ENCODE results near the gene COTL1.

Gene COTL1, protein sequence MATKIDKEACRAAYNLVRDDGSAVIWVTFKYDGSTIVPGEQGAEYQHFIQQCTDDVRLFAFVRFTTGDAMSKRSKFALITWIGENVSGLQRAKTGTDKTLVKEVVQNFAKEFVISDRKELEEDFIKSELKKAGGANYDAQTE

DNA sequence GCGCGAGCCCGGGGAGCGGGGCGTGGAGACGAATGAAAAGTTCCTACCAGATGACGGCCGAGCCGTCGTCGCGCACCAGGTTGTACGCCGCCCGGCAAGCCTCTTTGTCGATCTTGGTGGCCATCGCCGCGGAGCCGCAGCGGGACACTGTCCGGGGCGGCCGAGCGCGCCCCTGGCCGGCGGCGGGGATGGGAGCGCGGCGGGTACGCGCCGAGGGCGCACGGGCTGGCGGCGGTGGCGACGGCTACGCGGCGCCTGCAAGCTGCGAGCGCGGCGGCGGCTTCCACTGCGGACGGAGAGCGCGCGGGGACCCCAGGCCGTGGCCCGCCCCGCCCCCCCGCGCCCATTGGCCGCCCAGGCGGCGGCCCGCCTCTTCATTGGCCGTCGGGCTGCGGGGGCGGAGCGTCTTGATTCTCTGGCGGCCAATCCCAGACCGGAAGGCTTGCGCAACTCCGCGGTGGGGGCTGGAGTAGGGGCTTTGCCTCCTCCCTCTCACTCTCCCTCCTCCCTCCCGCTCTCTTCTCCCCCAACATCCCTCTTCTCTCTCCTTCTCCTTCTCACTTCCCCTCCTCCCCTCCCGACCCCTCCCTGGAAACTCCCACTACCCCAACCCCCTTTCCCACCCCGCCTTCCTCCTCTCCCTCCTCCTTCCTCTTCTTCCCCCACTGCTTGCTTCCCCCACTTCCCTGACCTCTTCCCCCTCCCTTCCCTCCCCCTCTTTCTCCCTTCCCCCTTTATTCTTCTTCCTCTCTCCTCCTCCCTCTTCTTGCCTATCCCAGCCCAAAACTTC is at the start of gene COTL1:
Gene COTL1 (minus strand): TSS at position 288 of the 790 bp plus-strand sequence. CDS start 164 bp downstream, at position 124.
- peak; percentile 62 to 81 for DNase-seq

DNA sequence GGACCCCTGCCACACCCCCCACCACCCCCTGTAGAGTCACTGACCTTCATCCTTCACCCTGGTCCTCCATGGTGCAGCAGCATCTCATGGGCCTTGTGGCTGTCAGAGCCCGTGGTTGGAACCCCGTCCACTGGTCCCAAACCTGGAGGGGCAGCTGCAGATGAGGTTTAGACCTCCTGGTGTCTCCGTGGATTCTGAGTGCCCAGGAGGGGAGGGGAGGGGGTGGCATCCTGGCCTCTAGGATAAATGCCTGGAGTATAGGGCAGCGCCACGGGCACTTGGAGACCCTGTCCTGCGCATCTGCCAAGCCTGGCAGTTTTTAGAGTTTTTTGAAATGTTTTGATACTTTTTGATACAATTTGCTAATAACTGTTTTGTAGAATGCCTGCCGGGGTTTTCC is 48.0 kb upstream of the COTL1 start:
- DNase-seq = no peak

DNA sequence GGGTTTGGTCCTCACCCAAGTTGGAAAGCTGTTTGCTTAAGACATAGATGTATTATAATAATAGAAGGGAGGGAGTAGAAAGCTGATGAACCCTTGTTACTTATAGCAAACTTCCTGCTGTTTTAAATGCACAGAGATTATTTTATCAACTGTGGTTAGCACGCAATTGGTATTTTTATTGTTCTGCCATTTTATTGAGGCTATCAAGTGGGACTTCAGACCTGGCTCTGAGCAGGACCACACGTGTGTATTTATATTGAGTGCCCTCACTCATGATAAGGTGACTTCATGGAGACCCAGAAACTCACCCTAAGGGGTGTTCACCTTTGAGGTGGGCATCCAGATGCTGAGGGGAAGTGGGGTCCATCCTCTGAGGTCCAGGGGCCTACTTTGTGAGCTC is 47.5 kb upstream of the COTL1 start:
- no peak for DNase-seq

DNA sequence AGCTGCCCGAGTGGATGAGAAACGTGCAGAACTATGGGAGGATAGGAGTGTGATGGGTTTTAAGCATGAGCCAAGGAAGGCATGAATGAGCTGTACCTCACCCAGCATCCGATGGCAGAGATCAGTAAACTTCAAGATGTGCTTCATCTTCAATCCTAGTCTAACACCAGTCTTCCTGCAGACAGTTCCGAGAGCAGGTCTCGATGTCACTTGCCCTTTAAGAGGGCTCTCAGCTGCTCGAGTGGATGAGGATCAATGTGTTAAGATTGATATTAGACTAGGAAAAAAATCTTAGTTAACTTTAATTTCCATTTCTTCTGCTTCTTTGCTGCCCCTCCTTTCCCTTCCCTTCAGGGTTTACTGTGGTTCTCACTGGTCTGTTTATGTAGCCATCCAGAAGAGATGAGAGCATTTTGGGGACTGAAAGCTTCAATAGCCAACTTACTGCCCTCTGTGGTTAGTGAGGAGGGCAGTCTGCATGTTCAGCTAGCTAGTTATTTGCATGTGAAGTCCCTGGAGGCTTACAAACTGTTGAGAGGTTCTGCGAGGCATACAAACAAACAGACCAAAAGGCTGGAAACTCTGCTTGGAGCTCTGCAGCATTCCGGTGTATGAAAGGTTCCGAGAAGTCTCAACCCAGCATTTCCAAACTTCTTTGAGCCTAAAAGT is 45.7 kb upstream of the COTL1 start:
- no peak for DNase-seq

DNA sequence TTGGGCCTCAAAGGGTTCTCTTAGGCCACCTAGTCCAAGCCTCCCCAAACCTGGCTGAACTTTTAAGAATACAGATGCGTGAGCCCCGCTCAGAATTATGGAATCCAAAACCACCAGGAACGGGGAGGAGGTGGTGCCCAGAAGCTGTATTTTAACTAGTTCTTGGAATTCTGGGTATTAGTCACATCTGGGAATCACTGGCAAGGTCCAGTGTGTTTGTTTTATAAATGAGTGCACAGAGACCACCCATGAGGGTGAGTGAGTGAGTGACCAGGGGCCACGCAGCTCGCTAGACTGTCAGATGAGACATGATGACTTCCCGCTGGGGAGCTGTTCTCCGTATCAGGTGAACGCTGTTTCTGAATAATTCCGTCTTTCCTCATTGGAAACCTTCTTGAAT is 44.6 kb upstream of the COTL1 start:
- no peak for DNase-seq

DNA sequence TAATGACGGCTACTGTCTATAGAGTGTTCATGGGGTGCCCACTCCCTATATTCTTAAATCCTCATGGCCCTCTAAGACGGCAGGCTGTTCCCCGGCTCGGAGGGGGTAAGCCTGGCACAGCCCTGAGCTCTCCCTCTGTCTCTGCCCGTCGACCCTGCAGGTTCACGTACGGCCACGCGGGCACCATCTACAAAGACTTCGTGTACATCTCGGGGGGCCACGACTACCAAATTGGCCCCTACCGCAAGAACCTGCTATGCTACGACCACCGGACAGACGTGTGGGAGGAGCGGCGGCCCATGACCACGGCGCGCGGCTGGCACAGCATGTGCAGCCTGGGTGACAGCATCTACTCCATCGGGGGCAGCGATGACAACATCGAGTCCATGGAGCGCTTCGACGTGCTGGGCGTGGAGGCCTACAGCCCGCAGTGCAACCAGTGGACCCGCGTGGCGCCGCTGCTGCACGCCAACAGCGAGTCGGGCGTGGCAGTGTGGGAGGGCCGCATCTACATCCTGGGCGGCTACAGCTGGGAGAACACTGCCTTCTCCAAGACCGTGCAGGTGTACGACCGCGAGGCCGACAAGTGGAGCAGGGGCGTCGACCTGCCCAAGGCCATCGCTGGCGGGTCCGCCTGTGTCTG is 43.7 kb upstream of the COTL1 start:
- DNase-seq = no peak

DNA sequence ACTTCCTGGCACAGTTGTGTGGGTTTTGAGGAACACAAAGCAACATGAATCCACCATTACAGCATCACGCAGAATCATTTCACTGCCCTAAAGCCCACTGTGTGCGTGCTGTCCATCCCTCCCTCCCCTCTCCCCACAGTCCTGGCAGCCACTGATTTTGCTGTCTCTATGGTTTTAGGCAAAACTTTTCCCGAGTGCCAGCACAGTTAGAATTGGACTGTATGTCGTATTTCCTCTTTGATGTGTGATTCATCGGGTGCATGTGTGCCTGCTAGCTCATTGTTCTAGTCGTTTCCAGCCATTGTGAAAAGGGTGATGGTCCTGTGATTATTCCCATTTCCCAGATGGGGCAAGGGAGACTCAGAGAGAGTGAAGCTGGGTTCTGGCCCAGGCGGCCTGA is 43.1 kb upstream of the COTL1 start:
- no peak for DNase-seq

DNA sequence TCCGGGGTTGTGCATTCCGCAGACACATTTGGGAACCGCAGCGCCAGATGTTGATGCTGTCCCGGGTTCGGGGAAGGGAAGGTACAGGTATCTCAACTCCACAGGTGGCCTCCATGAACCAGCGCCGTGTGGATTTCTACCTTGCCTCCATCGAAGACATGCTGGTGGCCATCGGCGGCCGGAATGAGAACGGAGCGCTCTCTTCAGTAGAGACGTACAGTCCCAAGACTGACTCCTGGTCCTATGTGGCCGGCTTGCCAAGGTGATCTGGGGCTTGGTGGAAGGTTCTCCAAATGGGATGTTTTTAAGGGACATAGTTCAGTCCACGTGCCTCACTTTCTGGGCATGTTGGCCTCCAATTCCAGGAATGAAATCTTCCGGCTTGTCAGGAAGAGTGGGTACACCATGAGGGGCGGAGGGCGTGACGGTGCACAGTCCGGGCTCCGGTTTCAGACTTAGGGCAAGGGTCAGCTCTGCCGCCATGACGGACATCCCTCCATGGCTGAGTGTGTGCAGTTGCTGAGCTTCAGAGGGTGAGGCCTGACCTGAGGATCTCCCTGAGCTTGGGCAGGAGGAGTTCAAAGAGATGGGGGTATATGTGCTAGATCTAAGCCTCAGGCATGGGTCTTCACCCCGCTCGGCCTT is 41.9 kb upstream of the COTL1 start:
- DNase-seq = no peak

DNA sequence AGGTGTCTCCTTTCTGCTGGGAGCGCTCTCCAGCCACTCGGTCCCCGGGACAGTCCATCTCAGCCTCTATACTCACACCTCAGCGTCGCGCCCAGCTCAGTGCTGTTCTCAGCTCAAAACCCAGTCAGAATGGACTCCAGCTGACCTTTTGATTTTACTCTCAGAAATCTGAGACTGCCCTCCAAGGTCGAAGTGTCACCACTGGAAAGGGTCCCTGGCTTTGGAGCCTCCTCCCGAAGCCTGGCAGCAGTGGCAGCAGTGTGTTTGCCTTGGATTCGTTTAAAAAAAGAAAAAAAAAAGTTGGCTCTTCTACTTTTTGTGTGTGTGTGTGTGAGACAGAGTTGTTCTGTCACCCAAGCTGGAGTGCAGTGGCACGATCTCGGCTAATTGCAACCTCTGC is 40.8 kb upstream of the COTL1 start:
- no peak for DNase-seq

DNA sequence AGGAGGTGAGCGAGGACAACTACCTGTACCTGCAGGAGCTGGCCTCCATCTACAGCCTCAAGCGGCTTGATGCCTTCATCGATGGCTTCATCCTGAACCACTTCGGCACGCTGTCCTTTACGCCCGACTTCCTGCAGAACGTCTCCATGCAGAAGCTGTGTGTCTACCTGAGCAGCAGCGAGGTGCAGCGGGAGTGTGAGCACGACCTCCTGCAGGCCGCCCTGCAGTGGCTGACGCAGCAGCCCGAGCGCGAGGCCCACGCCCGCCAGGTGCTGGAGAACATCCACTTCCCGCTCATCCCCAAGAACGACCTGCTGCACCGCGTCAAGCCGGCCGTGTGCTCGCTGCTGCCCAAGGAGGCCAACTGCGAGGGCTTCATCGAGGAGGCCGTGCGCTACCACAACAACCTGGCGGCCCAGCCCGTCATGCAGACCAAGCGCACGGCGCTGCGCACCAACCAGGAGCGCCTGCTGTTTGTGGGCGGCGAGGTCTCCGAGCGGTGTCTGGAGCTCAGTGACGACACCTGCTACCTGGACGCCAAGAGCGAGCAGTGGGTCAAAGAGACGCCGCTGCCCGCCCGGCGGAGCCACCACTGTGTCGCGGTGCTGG is 39.5 kb upstream of the COTL1 start:
- no peak for DNase-seq

DNA sequence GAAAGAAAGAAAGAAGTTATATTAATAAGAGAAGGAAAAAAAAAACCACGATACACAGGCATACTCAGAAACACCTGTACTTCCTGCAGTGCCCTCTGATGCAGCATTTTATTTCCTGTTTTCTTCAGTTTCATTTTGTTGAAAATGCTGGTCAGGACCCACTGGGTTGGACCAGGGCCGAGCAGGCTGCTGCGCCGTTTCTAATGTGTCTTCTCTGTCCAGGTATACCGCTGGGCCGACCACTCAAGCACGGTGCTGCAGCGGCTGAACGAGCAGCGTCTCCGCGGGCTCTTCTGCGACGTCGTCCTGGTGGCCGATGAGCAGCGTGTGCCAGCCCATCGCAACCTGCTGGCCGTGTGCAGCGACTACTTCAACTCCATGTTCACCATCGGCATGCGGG is 38.8 kb upstream of the COTL1 start:
- DNase-seq = no peak

DNA sequence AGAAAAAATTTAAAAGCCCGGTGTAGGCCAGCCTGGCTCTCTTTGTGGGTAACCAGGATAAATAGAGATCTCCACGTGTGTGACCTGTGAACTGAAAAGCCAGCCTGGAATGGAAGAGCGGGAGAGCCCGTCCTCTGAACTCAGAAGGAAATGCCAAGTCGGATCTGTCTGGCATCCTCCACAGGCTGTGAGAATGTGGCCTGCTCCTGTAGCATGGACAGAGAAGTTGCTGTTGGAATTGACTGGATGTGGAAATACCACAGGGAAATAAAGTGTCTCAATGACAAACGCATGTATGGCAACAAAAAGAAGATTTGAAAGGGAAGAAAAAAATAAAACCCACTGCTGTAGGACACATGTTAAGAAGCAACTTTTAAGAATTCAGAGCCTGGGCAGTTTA is 37.1 kb upstream of the COTL1 start:
- DNase-seq = no peak

DNA sequence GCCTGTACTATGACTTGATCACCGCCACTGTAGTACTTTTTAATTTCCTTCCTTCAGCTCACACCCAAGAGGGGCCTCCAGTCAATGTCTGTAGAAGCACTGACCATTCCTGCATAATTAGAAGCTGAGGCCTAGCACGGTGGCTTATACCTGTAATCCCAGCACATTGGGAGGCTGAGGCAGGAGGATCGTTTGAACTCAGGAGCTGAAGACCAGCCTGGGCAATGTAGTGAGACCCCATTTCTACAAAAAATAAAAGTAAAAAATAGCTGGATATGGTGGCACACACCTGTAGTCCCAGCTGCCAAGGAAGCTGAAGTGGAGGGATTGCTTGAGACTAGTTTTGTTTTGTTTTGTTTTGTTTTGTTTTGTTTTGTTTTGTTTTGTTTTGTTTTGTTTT is 36.4 kb upstream of the COTL1 start:
- DNase-seq = no peak

DNA sequence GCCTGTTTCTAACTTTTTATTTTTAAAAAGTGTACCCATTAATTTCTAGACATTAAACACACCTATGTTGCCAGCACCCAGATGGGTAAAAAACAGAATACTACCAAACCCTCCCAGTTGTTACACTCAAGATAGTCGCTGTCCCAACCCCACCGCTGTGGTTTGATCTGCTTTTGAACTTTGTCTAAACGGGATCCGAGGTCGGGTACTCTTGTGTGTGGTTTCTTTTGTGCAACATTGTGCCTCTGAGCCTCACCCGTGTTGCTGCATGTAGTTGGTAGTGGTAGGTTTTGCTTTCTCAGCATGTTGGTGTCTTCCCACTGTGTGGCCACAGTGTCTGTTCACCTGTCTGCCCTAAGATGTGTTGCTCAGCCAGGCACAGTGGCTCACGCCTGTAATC is 34.7 kb upstream of the COTL1 start:
- DNase-seq = no peak

DNA sequence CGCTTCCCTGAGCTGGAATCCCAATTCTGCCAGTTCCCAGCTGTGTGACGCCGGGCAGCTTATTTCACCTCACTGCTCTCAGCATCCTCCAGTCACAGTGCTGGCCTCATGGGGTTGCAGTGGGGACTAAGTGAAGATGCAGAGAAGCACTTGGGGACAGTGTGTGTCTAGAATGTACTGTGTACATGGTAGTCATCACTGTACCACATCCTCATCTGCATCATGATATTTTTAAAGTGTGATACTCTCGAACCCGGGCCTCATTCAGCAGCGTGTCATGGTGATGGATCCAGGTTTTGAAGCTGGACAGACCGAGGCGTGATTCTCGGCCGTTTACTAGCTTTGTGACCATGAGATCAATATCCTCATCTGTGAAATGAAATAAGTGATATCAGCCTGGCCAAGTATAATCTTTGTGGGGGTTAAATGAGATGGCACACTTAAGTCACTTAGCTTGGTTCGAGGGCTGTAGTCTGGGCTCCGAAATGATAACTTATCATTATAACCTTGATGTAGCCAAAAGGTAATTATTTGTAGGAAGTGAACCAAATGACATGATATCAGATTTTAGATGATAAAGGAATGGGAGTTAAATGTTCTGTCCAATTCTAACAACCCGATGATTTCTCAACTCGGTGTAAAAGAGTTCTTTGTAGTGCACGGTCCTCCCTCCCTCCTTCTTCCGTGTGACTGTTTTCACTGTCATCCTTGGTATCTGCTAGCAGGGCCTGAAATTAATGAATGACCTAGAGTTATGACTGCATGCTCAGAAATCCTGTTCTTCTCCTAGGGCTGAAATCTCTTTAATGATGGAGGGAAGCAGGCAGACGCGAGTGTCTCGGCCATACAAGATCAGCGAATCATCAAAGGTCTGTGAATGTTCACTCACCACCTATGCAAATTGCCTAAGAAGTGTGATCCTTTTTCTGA is 32.4 kb upstream of the COTL1 start:
- no peak for DNase-seq

DNA sequence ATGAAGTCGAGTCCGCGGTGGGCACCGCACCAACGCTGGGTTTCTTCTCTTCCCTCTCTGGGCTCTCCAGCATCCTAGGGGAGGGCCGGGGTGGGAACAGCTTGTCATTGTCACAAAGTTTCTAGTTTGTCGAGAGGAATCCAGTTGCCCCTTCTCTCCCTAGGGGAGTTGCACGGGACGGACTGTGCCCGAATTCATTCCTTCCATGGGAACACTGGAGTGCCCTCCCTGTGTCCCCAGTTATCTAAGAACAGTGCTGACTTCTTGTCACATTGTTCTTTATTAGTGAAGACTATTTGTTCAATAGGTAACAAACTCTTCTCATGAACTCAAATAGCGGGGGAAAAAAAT is 31.6 kb upstream of the COTL1 start:
- no peak for DNase-seq

DNA sequence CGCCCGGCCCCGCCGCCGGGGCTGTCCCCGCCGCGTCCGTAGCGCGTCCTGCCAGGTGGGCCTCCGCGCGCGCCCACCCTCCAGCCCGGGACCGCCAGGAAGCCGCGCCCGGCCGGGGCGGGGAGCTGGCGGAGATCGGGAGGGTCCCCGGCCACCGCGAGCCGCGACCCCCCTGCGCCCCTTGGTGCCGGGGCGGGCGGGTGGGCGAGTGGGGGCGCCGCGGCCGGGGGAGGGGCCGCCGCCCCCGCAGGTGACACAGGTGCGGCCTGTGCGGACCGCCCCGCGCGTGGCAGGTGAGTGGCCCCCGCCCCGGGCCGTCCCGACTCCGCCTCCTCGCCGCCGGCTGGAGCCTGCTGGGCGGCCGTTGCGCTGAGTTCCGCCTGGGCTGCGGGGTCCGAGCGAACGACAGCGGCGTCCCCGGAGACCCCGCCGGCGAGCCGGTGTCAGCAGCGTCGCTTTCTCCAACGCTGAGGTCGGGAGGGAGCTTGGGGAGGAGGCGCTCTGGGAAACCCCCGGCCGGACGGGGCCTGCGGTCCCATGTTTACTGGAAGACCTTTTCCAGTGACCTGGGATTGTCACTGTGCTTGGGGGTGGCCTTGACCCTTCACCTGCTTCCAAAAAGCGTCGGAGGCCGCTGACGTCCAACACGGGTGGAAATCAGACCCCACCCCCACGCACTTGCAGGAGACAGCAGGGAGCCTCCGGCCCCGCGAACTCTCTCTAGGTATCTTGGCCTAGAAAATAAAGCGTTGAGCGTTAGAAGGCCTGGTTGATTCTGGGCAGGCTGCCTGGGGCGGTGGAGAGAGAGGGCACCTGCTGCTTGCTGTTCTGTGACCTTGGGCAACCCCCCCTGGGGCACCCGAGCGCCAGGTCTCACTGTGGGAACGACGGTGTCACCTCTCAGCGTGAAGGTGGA is 31.0 kb upstream of the COTL1 start:
- DNase-seq = no peak

DNA sequence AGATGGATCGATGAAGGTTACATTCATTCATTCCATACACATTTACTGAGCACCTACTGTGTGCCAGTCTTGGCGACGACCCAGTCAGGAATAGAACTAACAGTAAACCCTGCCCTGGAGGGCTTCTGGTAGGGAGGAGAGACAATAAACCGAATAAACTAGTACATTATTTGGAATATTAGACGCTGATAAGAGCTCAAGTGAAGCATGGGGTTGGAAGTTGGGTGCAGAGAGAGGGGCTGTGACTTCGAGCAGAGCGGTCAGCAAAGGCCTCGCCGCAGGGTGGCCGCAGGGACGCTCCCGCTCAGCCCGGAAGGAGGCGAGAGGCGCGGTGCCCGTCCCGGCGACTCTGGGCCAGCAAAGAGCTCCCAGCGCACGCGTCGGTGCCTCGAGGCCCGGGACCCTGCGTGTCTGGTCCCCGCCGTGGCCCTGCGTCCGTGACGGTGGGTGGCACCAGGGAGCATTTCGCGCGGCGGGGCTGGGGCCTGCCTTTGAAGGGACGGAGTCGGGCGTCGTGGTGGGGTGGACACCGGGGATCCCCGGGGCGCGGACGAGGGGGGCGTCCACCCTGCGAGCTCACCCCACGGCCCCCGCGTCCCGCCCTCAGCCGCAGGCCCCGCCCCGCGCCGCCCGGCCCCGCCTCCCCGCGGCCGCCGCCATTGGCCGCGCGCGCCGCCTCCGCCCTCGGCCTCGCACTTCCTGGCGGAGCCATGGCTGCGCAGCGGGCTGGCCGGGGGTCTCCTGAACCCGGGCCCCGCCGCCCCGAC is 30.1 kb upstream of the COTL1 start, which contains the start of gene KLHL36:
Gene KLHL36 (plus strand): TSS at position 684 of the 767 bp plus-strand sequence. CDS start 2,357 bp downstream, outside the sequence.
- peak in 1 of 2 experiments; percentile 15 for DNase-seq

DNA sequence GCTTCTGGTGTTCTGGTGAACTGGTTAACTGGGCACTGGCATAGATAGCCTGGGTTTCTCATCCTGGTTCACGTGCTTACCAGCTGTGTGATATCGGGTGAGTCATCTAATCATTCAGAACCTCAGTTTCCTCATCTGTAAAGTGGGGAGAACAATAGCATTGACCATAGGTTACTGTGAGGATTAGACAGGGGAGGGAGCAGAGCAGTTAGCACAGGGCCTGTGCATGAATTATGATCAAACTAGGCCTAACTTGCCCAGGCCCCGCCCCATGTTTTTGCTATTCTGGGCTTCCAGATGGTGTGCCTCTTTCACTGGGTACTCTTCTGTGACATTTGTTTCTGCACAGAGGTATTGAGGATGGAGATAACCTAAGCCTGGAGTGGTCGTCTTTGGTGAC is 25.8 kb upstream of the COTL1 start:
- DNase-seq = no peak

DNA sequence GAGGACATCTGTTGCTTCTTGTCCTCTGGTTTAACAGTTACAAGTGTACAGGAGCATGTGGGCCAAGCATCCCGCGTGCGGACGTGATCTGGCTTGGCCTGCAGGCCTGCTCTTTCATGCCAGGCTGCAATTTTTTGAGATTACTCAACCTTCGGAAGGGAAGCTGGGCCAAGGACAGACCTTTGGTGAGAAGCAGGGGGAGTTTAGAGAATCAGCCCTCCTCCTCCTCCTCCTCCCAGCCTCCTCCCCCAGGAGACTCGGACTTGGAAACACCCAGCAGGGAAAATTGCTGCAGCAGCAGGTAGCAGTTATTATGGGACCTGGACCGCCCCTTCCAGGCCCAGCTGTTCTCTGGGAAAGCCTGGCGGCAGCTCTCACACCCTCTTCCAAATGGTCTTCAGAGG is 25.3 kb upstream of the COTL1 start:
- no peak for DNase-seq

All from NCI-H1930 (cell line).